ENCODE measurements around the gene SLC35F1.

Gene SLC35F1

GRCh38 chr6:118269659-118270058 lies 362.6 kb downstream of the SLC35F1 start (continued):
- TF ChIP-seq ARNTL (CRISPR knock-in tag; IDR thresholded peaks at IDR 0.05; ENCODE audit: borderline replicate concordance, low read depth) = no peak

GRCh38 chr6:118277631-118278030 lies 370.6 kb downstream of the SLC35F1 start:
- peak; percentile 54; the same call in 1 of the 2 replicates for TF ChIP-seq ZNF70 (CRISPR knock-in tag; IDR thresholded peaks at IDR 0.05)
- no peak for TF ChIP-seq SNAI2 (CRISPR knock-in tag; IDR thresholded peaks at IDR 0.05)
- no peak; the same call in 2 of the 3 replicates for ATAC-seq

- no peak for TF ChIP-seq ZFP30 (CRISPR knock-in tag; IDR thresholded peaks at IDR 0.05)
- TF ChIP-seq ZC3H10 (CRISPR knock-in tag; IDR thresholded peaks at IDR 0.05) = no peak
- TF ChIP-seq CSDC2 (CRISPR knock-in tag; IDR thresholded peaks at IDR 0.05) = no peak
- no peak for TF ChIP-seq CSRNP3 (CRISPR knock-in tag; IDR thresholded peaks at IDR 0.05)
- TF ChIP-seq ESRRG (CRISPR knock-in tag; IDR thresholded peaks at IDR 0.05) = no peak
- TF ChIP-seq OSR1 (CRISPR knock-in tag; IDR thresholded peaks at IDR 0.05) = no peak
- no peak for TF ChIP-seq TCF4 (CRISPR knock-in tag; IDR thresholded peaks at IDR 0.05; ENCODE audit: borderline replicate concordance)
- TF ChIP-seq ARNTL (CRISPR knock-in tag; IDR thresholded peaks at IDR 0.05; ENCODE audit: borderline replicate concordance, low read depth) = no peak
- TF ChIP-seq, protein P1, sequence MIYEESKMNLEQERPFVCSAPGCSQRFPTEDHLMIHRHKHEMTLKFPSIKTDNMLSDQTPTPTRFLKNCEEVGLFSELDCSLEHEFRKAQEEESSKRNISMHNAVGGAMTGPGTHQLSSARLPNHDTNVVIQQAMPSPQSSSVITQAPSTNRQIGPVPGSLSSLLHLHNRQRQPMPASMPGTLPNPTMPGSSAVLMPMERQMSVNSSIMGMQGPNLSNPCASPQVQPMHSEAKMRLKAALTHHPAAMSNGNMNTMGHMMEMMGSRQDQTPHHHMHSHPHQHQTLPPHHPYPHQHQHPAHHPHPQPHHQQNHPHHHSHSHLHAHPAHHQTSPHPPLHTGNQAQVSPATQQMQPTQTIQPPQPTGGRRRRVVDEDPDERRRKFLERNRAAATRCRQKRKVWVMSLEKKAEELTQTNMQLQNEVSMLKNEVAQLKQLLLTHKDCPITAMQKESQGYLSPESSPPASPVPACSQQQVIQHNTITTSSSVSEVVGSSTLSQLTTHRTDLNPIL (CRISPR knock-in tag; IDR thresholded peaks at IDR 0.05; ENCODE audit: low read depth) = no peak
- ATAC-seq = no peak
Observed at GRCh38 chr6:118280210-118280609, 373.1 kb downstream of the SLC35F1 start.

GRCh38 chr6:118281291-118281690 lies 374.2 kb downstream of the SLC35F1 start:
- ATAC-seq = no peak
- TF ChIP-seq CSRNP3 (CRISPR knock-in tag; IDR thresholded peaks at IDR 0.05) (no peak), ARNTL (CRISPR knock-in tag; IDR thresholded peaks at IDR 0.05; ENCODE audit: borderline replicate concordance, low read depth) (no peak), ZNF565 (CRISPR knock-in tag; conservative IDR thresholded peaks at IDR 0.05; ENCODE audit: low read depth) (no peak), GLIS3 (CRISPR knock-in tag; IDR thresholded peaks at IDR 0.05) (no peak)
- TF ChIP-seq, protein P2, sequence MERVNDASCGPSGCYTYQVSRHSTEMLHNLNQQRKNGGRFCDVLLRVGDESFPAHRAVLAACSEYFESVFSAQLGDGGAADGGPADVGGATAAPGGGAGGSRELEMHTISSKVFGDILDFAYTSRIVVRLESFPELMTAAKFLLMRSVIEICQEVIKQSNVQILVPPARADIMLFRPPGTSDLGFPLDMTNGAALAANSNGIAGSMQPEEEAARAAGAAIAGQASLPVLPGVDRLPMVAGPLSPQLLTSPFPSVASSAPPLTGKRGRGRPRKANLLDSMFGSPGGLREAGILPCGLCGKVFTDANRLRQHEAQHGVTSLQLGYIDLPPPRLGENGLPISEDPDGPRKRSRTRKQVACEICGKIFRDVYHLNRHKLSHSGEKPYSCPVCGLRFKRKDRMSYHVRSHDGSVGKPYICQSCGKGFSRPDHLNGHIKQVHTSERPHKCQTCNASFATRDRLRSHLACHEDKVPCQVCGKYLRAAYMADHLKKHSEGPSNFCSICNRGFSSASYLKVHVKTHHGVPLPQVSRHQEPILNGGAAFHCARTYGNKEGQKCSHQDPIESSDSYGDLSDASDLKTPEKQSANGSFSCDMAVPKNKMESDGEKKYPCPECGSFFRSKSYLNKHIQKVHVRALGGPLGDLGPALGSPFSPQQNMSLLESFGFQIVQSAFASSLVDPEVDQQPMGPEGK (CRISPR knock-in tag; IDR thresholded peaks at IDR 0.05; ENCODE audit: borderline replicate concordance) = no peak

DNA sequence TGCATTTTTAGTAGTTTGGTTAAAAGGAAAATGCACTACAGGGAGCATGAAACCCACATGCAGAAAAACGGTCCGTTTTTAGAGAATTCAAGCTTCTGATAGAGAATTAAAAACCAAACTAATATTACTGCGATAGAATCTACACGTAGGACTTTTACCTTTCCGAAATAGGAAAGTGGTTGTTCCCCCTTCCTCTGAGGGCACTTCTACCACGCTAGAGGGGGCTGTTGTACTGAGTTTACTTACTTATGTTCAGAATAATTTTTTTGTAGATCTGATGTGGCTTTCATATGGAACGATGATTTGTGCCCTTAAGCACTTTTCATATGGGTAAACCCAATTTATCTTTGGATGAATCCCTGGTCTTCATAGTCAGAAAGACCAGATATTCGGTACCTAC lies 376.7 kb downstream of the SLC35F1 start:
- no peak for TF ChIP-seq ZFP3 (CRISPR knock-in tag; IDR thresholded peaks at IDR 0.05)
- TF ChIP-seq SNAI2 (CRISPR knock-in tag; IDR thresholded peaks at IDR 0.05) = no peak
- no peak for TF ChIP-seq CSRNP3 (CRISPR knock-in tag; IDR thresholded peaks at IDR 0.05)
- TF ChIP-seq PPARA (CRISPR knock-in tag; IDR thresholded peaks at IDR 0.05; ENCODE audit: borderline replicate concordance) = no peak
- TF ChIP-seq, protein P1 (CRISPR knock-in tag; IDR thresholded peaks at IDR 0.05; ENCODE audit: low read depth) = no peak
- no peak for TF ChIP-seq TCF4 (CRISPR knock-in tag; IDR thresholded peaks at IDR 0.05; ENCODE audit: borderline replicate concordance)
- peak; percentile 92 for ATAC-seq
